Measurements from ENCODE around the gene MGAT5B.

MGAT5B gene

GRCh38 chr17:76926237-76926866, 58.1 kb downstream of the MGAT5B start:
- Histone ChIP-seq H3K27ac (ENCODE audit: low read length) (no peak overlapping the region), H3K36me3 (ENCODE audit: control insufficient read depth in 2 of 2, insufficient read depth in 2 of 2, low read length in 2 of 2) (no peaks in the 10 kb centered on the region), H3K4me3 (ENCODE audit: low read length in 2 of 2) (no peak overlapping the region), H3K27me3 (ENCODE audit: control insufficient read depth in 1 of 2, insufficient read depth in 2 of 2, low read length in 2 of 2) (peaks cover 2 to 6% of the 10 kb centered on the region in 2 donors), H3K9me3 (ENCODE audit: control insufficient read depth in 2 of 2, low read length in 2 of 2) (no peaks in the 10 kb centered on the region), H3K4me1 (ENCODE audit: control insufficient read depth, insufficient read depth, low read length) (peaks cover 6% of the 10 kb centered on the region), H3K9ac (ENCODE audit: low read length in 2 of 2) (no peak overlapping the region)

GRCh38 chr17:76927577-76927976, 59.4 kb downstream of the MGAT5B start:
- Histone ChIP-seq H3K27me3 (ENCODE audit: control insufficient read depth in 1 of 2, insufficient read depth in 2 of 2, low read length in 2 of 2) (no peaks in the 10 kb centered on the region), H3K27ac (ENCODE audit: low read length) (no peak overlapping the region), H3K36me3 (ENCODE audit: control insufficient read depth in 2 of 2, insufficient read depth in 2 of 2, low read length in 2 of 2) (no peaks in the 10 kb centered on the region), H3K9me3 (ENCODE audit: control insufficient read depth in 2 of 2, low read length in 2 of 2) (no peaks in the 10 kb centered on the region), H3K4me3 (ENCODE audit: low read length in 2 of 2) (no peak overlapping the region), H3K4me1 (ENCODE audit: control insufficient read depth, insufficient read depth, low read length) (peaks cover 6% of the 10 kb centered on the region), H3K9ac (ENCODE audit: low read length in 2 of 2) (no peak overlapping the region)

- Histone ChIP-seq H3K36me3 (ENCODE audit: control insufficient read depth in 2 of 2, insufficient read depth in 2 of 2, low read length in 2 of 2) (no peaks in the 10 kb centered on the region), H3K27ac (ENCODE audit: low read length) (no peak overlapping the region), H3K27me3 (ENCODE audit: control insufficient read depth in 1 of 2, insufficient read depth in 2 of 2, low read length in 2 of 2) (no peaks in the 10 kb centered on the region), H3K9ac (ENCODE audit: low read length in 2 of 2) (no peak overlapping the region), H3K4me1 (ENCODE audit: control insufficient read depth, insufficient read depth, low read length) (peaks cover 6% of the 10 kb centered on the region), H3K4me3 (ENCODE audit: low read length in 2 of 2) (no peak overlapping the region), H3K9me3 (ENCODE audit: control insufficient read depth in 2 of 2, low read length in 2 of 2) (no peaks in the 10 kb centered on the region)
These were observed 59.8 kb downstream of the MGAT5B start for GRCh38 chr17:76927982-76928381.

- Histone ChIP-seq H3K4me3 (ENCODE audit: low read length in 2 of 2) (no peak overlapping the region), H3K36me3 (ENCODE audit: control insufficient read depth in 2 of 2, insufficient read depth in 2 of 2, low read length in 2 of 2) (no peaks in the 10 kb centered on the region), H3K27me3 (ENCODE audit: control insufficient read depth in 1 of 2, insufficient read depth in 2 of 2, low read length in 2 of 2) (no peaks in the 10 kb centered on the region), H3K4me1 (ENCODE audit: control insufficient read depth, insufficient read depth, low read length) (peaks cover 6% of the 10 kb centered on the region), H3K9me3 (ENCODE audit: control insufficient read depth in 2 of 2, low read length in 2 of 2) (no peaks in the 10 kb centered on the region), H3K9ac (ENCODE audit: low read length in 2 of 2) (no peak overlapping the region), H3K27ac (ENCODE audit: low read length) (no peak overlapping the region)
These were observed 60.9 kb downstream of the MGAT5B start for GRCh38 chr17:76929148-76929547.

GRCh38 chr17:76929601-76930000, 61.4 kb downstream of the MGAT5B start:
- no peak overlapping the region for H3K9ac ChIP-seq (ENCODE audit: low read length in 2 of 2)
- no peak overlapping the region for H3K4me3 ChIP-seq (ENCODE audit: low read length in 2 of 2)
- H3K9me3 ChIP-seq (ENCODE audit: control insufficient read depth in 2 of 2, low read length in 2 of 2) = no peaks in the 10 kb centered on the region
- H3K27ac ChIP-seq (ENCODE audit: low read length) = no peak overlapping the region
- H3K4me1 ChIP-seq (ENCODE audit: control insufficient read depth, insufficient read depth, low read length) = peaks cover 6% of the 10 kb centered on the region
- no peaks in the 10 kb centered on the region for H3K27me3 ChIP-seq (ENCODE audit: control insufficient read depth in 1 of 2, insufficient read depth in 2 of 2, low read length in 2 of 2)
- no peaks in the 10 kb centered on the region for H3K36me3 ChIP-seq (ENCODE audit: control insufficient read depth in 2 of 2, insufficient read depth in 2 of 2, low read length in 2 of 2)

GRCh38 chr17:76930107-76930506, 61.9 kb downstream of the MGAT5B start:
- Histone ChIP-seq H3K36me3 (ENCODE audit: control insufficient read depth in 2 of 2, insufficient read depth in 2 of 2, low read length in 2 of 2) (no peaks in the 10 kb centered on the region), H3K9ac (ENCODE audit: low read length in 2 of 2) (no peak overlapping the region), H3K9me3 (ENCODE audit: control insufficient read depth in 2 of 2, low read length in 2 of 2) (no peaks in the 10 kb centered on the region), H3K27me3 (ENCODE audit: control insufficient read depth in 1 of 2, insufficient read depth in 2 of 2, low read length in 2 of 2) (no peaks in the 10 kb centered on the region), H3K4me1 (ENCODE audit: control insufficient read depth, insufficient read depth, low read length) (peaks cover 6% of the 10 kb centered on the region), H3K27ac (ENCODE audit: low read length) (no peak overlapping the region), H3K4me3 (ENCODE audit: low read length in 2 of 2) (no peak overlapping the region)

- H3K4me1 ChIP-seq (ENCODE audit: control insufficient read depth, insufficient read depth, low read length) = no peaks in the 10 kb centered on the region
- H3K4me3 ChIP-seq (ENCODE audit: low read length in 2 of 2) = no peak overlapping the region
- no peak overlapping the region for H3K27ac ChIP-seq (ENCODE audit: low read length)
- no peaks in the 10 kb centered on the region for H3K9me3 ChIP-seq (ENCODE audit: control insufficient read depth in 2 of 2, low read length in 2 of 2)
- peaks cover 0 to 2% of the 10 kb centered on the region in 2 donors for H3K27me3 ChIP-seq (ENCODE audit: control insufficient read depth in 1 of 2, insufficient read depth in 2 of 2, low read length in 2 of 2)
- H3K9ac ChIP-seq (ENCODE audit: low read length in 2 of 2) = no peak overlapping the region
- H3K36me3 ChIP-seq (ENCODE audit: control insufficient read depth in 2 of 2, insufficient read depth in 2 of 2, low read length in 2 of 2) = no peaks in the 10 kb centered on the region
These were observed 64.5 kb downstream of the MGAT5B start for GRCh38 chr17:76932402-76933333.

GRCh38 chr17:76934561-76935320, 66.5 kb downstream of the MGAT5B start:
- H3K36me3 ChIP-seq (ENCODE audit: control insufficient read depth in 2 of 2, insufficient read depth in 2 of 2, low read length in 2 of 2) = no peaks in the 10 kb centered on the region
- peaks cover 0 to 4% of the 10 kb centered on the region in 2 donors for H3K27me3 ChIP-seq (ENCODE audit: control insufficient read depth in 1 of 2, insufficient read depth in 2 of 2, low read length in 2 of 2)
- no peak overlapping the region for H3K9ac ChIP-seq (ENCODE audit: low read length in 2 of 2)
- no peaks in the 10 kb centered on the region for H3K4me1 ChIP-seq (ENCODE audit: control insufficient read depth, insufficient read depth, low read length)
- H3K27ac ChIP-seq (ENCODE audit: low read length) = no peak overlapping the region
- no peaks in the 10 kb centered on the region for H3K9me3 ChIP-seq (ENCODE audit: control insufficient read depth in 2 of 2, low read length in 2 of 2)
- no peak overlapping the region for H3K4me3 ChIP-seq (ENCODE audit: low read length in 2 of 2)

GRCh38 chr17:76935331-76935730, 67.1 kb downstream of the MGAT5B start:
- Histone ChIP-seq H3K27ac (ENCODE audit: low read length) (no peak overlapping the region), H3K4me1 (ENCODE audit: control insufficient read depth, insufficient read depth, low read length) (no peaks in the 10 kb centered on the region), H3K9me3 (ENCODE audit: control insufficient read depth in 2 of 2, low read length in 2 of 2) (no peaks in the 10 kb centered on the region), H3K36me3 (ENCODE audit: control insufficient read depth in 2 of 2, insufficient read depth in 2 of 2, low read length in 2 of 2) (no peaks in the 10 kb centered on the region), H3K27me3 (ENCODE audit: control insufficient read depth in 1 of 2, insufficient read depth in 2 of 2, low read length in 2 of 2) (peaks cover 0 to 4% of the 10 kb centered on the region in 2 donors), H3K4me3 (ENCODE audit: low read length in 2 of 2) (no peak overlapping the region), H3K9ac (ENCODE audit: low read length in 2 of 2) (no peak overlapping the region)

GRCh38 chr17:76937238-76937637, 69.0 kb downstream of the MGAT5B start:
- Histone ChIP-seq H3K27me3 (ENCODE audit: control insufficient read depth in 1 of 2, insufficient read depth in 2 of 2, low read length in 2 of 2) (peaks cover 8 to 11% of the 10 kb centered on the region in 2 donors), H3K27ac (ENCODE audit: low read length) (no peak overlapping the region)

More at GRCh38 chr17:76937238-76937637, 69.0 kb downstream of the MGAT5B start:
- H3K9me3 ChIP-seq (ENCODE audit: control insufficient read depth in 2 of 2, low read length in 2 of 2) = no peaks in the 10 kb centered on the region
- no peaks in the 10 kb centered on the region for H3K4me1 ChIP-seq (ENCODE audit: control insufficient read depth, insufficient read depth, low read length)
- H3K36me3 ChIP-seq (ENCODE audit: control insufficient read depth in 2 of 2, insufficient read depth in 2 of 2, low read length in 2 of 2) = no peaks in the 10 kb centered on the region
- H3K9ac ChIP-seq (ENCODE audit: low read length in 2 of 2) = no peak overlapping the region
- no peak overlapping the region for H3K4me3 ChIP-seq (ENCODE audit: low read length in 2 of 2)
